NT2/D1 (cell line): ENCODE results near the gene PDLIM7.

Source experiments
- SUZ12 ChIP-seq: IDR thresholded peaks from 2 replicates; pipeline ENCODE4 v1.6.1; 2011; ENCODE audit not compliant: insufficient read length, insufficient read depth; ENCODE audit errors: extremely low read depth
- YY1 ChIP-seq: IDR thresholded peaks from 2 replicates; pipeline ENCODE4 v1.6.1; 2011; ENCODE audit not compliant: insufficient read length, insufficient read depth
- ZNF274 ChIP-seq: IDR thresholded peaks from 2 replicates; pipeline ENCODE4 v1.6.1; 2011; ENCODE audit warnings: mild to moderate bottlenecking, low read depth, low read length

GRCh38 chr5:177443144-177443983, 54.0 kb downstream of the PDLIM7 start:
- TF ChIP-seq ZNF274 (no peak), SUZ12 (no peak), YY1 (no peak)
